CD4-positive, alpha-beta T cell treated with Interleukin-21 for 1 hour (primary cell): ENCODE data around the gene EFCAB6.

Experiments
- DNase-seq: peaks from one replicate; pipeline ENCODE4 v3.0.0-alpha.2; 2020

The EFCAB6 gene

GRCh38 chr22:43812149-43812842 is at the start of gene EFCAB6:
Gene EFCAB6, minus strand, starts transcription at chr22:43812305. Its CDS starts 29,987 bp downstream, at chr22:43782318.
- peak; percentile 91 for DNase-seq

DNA sequence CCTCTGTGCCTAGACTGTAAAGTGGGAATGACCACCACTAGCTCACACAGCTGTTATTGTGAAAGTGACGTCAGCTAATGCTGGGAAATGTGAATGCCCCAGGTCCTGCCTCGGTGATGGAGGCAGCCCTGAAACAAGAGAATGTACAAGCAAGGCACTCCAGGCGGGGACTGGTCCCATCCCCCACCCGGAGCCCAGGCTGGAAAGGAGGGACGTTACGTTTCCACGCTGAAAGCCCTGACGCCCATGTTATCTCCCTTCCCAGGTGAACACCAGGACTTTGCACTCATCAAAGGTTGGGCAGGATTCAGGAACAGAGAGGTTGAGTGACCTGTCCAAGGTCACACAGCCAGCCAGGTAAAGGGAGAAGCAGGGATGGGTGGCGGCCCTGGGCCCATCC is 49.4 kb upstream of the EFCAB6 start:
- no peak for DNase-seq

DNA sequence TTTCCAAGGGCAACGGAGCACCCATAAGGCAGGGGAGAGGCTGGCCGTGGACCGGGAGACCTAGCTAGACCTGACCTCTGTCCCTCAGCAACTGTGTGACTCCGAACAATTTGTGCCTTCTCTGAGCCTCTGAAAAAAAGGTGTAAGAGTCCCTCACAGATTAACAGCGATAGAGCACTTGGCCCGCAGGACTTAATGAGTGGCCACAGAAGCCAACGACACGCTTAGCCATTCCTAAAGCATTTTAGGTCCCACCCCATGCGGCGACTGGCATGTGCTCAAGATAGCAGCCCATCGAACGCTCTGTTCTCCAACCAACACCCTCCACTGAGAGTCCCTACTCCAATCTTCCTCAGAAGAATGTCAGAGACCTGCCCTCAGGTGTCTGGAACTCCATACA is 48.7 kb upstream of the EFCAB6 start:
- no peak for DNase-seq

GRCh38 chr22:43860126-43860525 is 48.0 kb upstream of the EFCAB6 start:
- no peak for DNase-seq

DNA sequence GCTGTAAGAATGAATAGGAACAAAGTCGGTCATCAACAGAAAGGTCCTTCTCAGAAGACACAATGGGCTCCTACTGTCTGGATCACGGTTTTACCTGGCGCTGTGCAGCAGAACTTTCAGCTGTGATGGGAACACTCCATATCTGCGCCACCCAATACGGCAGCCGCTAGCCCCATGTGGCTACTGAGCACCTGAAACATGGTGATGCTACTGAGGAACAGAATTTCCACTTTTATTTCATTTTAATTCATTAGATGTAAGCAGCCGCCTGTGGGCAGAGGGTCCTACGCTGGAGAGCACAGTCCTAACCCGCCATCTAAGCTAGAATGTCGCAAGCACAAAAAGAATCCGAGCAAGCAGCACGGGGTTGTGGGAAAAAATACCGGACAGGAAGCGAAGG is 47.5 kb upstream of the EFCAB6 start:
- DNase-seq, result no peak

DNA sequence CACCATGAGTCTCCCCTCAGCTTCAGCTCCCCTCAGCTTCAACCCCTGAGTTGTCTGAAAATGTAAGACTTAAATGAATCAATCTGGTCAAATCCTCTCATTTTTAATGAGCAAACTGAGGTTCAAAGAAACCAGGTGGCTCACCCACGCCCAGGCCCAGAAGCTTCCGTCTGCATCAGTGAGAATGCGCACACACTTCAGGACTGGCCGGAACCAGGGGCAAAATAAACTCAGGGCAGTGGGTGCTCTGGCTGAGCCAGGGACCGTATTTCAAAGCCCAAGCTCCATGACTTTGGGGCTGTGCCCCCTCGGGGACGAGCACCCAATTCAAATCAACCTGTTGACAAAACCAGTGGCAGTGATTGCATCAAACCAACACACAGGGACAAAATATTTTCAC is 47.1 kb upstream of the EFCAB6 start:
- no peak for DNase-seq

- no peak for DNase-seq
These were observed 46.2 kb upstream of the EFCAB6 start for GRCh38 chr22:43858156-43858895.

DNA sequence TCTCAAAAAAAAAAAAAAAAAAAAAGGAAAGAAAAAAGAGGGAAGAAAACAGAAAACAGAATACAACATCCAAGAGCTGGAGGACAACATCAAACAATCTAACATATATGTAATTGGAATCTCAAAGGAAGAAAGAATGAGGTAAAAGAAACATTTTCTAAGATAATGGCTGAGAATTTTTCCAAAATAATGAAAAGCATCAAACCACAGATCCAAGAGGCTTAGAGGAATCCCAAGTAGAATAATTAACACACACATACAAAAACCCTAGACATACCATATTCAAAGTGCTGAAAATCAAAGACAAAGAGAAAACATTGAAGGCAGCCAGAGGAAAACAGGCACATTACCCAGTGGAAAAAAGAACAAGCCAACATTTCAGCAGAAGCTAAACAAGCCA is 45.3 kb upstream of the EFCAB6 start:
- DNase-seq, result no peak

DNA sequence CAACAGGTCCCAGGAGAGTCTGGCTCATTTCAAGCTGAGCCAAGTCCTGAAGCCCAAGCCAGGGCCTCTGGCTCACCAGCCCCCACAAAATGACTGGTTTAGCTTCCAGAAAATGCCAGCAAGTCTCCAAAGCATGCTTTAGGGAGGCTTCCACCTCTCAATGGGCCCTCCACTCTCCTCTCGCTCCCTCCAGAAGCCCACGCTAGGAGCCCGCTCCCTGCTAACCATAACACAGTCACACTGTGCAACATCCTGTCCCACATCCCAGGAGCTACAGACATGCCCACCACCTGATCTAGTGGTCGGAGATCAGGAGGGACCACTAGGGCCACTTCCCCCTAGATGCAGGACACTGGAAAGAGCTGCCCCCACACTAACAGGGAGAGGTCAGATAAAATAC is 43.3 kb upstream of the EFCAB6 start:
- no peak for DNase-seq

GRCh38 chr22:43854786-43855271 is 42.7 kb upstream of the EFCAB6 start:
- DNase-seq, result no peak

DNA sequence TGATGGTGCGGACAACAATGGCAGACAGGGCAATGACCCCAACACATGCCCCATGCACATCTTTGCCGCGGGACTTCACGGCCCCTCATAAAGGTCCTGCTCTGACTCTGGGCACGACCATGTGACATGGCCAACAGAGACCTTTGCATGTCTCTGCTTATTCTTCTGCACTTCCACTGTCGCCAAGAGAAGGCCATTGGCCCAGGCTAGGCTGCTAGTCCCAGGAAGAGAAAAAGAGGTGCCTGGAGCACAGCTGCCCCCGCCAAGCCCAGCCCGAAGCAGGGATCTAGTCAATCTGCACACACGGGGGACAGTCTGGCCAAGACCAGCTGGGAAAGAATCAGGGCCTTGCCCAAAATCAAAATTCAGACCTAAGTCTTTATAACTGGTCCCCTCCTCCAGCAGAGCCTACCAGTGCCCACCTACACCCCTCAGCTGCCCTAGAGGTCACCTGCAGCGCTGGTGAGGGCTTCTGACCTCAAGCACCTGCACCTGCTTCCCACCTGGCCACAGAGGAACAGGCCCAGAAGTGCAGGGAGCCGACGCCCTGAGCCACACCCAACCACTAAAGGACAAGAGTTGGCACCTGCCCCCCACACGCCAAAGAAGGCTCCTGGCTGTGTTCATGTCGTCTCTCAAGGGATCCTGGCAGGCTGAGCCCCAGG is 42.1 kb upstream of the EFCAB6 start:
- DNase-seq, result no peak

- DNase-seq, result no peak
These were observed 41.3 kb upstream of the EFCAB6 start for GRCh38 chr22:43853328-43853931.

GRCh38 chr22:43852573-43853327 is 40.6 kb upstream of the EFCAB6 start:
- DNase-seq, result no peak

DNA sequence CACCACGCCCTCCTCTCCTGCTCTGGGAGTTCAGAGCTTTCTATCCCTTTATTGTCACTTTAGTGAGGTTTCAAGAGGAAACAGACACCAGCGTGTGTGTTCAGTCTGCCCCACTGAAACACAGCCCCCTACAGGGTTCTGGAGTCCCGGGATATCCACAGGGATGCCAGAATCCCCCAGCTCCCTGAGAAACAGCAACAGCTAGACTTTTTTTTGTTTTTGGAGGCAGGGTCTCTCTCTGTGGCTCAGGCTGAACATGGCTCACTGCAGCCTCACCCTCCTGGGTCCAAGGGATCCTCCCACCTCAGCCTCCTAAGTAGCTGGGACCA is 39.8 kb upstream of the EFCAB6 start:
- DNase-seq, result no peak

- DNase-seq, result no peak
These were observed 39.2 kb upstream of the EFCAB6 start for GRCh38 chr22:43851058-43851978.

DNA sequence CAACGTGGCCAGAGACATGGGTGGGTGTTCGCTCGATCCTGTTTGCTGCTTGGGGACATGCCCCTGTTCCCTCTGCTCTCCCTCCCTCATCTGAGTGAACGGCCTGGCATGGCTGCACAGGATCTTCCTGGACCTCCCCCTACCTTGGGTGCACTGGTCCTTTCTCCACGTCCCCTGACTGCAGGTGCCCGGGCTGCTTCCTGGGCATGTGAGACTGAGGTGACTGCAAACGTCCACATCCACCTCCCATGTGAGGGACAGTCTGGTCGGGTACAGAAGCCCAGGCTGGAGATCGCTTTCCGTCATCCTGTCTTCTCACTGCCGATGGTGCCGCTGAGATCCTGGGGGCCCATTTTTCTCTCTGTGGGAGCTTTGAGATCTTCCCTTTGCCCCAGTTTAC is 38.4 kb upstream of the EFCAB6 start:
- no peak for DNase-seq

- no peak for DNase-seq
These were observed 37.6 kb upstream of the EFCAB6 start for GRCh38 chr22:43849731-43850130.

DNA sequence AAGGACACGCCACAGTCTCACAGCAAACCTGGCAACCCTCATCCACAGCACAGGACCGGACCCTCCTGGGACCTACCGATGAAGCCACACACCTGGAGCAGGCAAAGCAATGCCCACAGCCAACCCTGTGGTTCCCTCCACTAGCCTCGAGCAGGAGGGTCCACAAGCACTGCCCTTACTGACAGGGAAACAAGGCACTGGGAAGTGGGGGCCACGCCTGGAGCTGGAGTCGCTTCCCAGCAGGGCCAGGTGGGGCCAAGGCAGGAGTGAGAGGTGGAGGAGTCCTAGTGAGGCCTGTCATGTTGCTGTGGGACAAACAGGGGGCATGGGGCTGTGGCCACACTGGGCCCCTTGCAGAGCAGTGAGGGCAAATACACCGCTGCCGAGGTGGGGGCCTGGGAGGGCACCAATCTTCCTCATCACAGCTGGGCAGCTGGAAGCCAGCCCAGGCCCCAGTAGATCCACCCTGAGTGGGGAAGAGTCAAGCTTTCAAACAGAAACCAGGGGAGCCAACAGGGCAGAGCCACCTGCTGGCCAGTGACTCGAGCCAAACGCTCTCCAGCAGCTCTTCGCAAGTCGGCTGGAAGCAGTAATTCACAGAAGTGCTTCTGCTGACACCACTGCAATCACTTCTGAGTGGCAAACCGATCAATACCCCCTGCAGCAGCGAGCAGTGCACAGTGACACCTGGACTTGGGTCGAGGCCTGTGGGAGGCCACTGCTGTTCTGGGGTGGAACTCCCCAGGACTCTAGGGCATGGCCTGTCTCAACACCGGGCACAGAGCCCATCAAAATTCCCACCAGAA is 36.5 kb upstream of the EFCAB6 start:
- no peak for DNase-seq

- no peak for DNase-seq
These were observed 35.5 kb upstream of the EFCAB6 start for GRCh38 chr22:43847376-43848289.

GRCh38 chr22:43846966-43847365 is 34.9 kb upstream of the EFCAB6 start:
- no peak for DNase-seq
